Neuronal stem cell (in vitro differentiated cells): ENCODE data around the gene PCBP3.
A peak's percentile ranks its signal among the peaks of the same experiment; 100 is the strongest.

Experiments used
- DNase-seq: peaks from one replicate; pipeline ENCODE4 v3.0.0-alpha.2; 2013; ENCODE audit warnings: low spot score
- H2AFZ ChIP-seq: one replicate; pipeline ENCODE4 v1.6.1; 2013; ENCODE audit warnings: mild to moderate bottlenecking, low read length, inconsistent platforms
- H2AK5ac ChIP-seq: 2 replicates; pipeline ENCODE4 v1.6.1; 2013; ENCODE audit warnings: low read depth, mild to moderate bottlenecking, inconsistent platforms, low read length, moderate library complexity, mixed read lengths
- H2BK120ac ChIP-seq: 2 replicates; pipeline ENCODE4 v1.6.1; 2013; ENCODE audit warnings: low read depth, mild to moderate bottlenecking, inconsistent platforms, low read length, moderate library complexity, mixed read lengths
- H2BK12ac ChIP-seq: one replicate; pipeline ENCODE4 v1.6.1; 2013; ENCODE audit warnings: low read length, inconsistent platforms
- H2BK15ac ChIP-seq: 2 replicates; pipeline ENCODE4 v1.6.1; 2013; ENCODE audit warnings: mild to moderate bottlenecking, low read length, inconsistent platforms, mixed read lengths
- H2BK5ac ChIP-seq: one replicate; pipeline ENCODE4 v1.6.1; 2013; ENCODE audit warnings: inconsistent platforms, mild to moderate bottlenecking, low read length, moderate library complexity
- H3K14ac ChIP-seq: one replicate; pipeline ENCODE4 v1.6.1; 2013; ENCODE audit warnings: low read length, inconsistent platforms
- H3K18ac ChIP-seq: 2 replicates; pipeline ENCODE4 v1.6.1; 2013; ENCODE audit warnings: low read length, inconsistent platforms
- H3K23ac ChIP-seq: 2 replicates; pipeline ENCODE4 v1.6.1; 2013; ENCODE audit warnings: low read depth, mild to moderate bottlenecking, mixed read lengths, low read length, inconsistent platforms; ENCODE audit not compliant: poor library complexity
- H3K27ac ChIP-seq: replicated peaks from 3 replicates; pipeline ENCODE4 v1.5.1; 2013; ENCODE audit warnings: low read length, inconsistent platforms
- H3K27me3 ChIP-seq, 3 experiments: 2 replicates each; pipeline ENCODE4 v1.6.1; 2013; ENCODE audit warnings: low read length in 3 of 3, mild to moderate bottlenecking in 2 of 3, inconsistent platforms in 1 of 3, low read depth in 1 of 3, mixed read lengths in 1 of 3, moderate library complexity in 1 of 3; ENCODE audit not compliant: control insufficient read depth in 3 of 3, insufficient read depth in 3 of 3
- H3K36me3 ChIP-seq, 2 donors: replicated peaks in 1 of 2; 2 replicates each; pipeline ENCODE4 v1.6.1; 2013; ENCODE audit warnings: low read length in 2 of 2; ENCODE audit not compliant: control insufficient read depth in 2 of 2, insufficient read depth in 2 of 2
- H3K4ac ChIP-seq: 2 replicates; pipeline ENCODE4 v1.6.1; 2013; ENCODE audit warnings: inconsistent platforms, mild to moderate bottlenecking, low read length, moderate library complexity
- H3K4me1 ChIP-seq, 2 donors: 1 replicate in 1 of 2; 2 replicates in 1 of 2; pipeline ENCODE4 v1.6.1; 2013; ENCODE audit warnings: low read length in 2 of 2, low read depth in 1 of 2; ENCODE audit not compliant: control insufficient read depth in 2 of 2, insufficient read depth in 1 of 2
- H3K4me2 ChIP-seq: one replicate; pipeline ENCODE4 v1.6.1; 2013; ENCODE audit warnings: mild to moderate bottlenecking, low read length, inconsistent platforms; ENCODE audit not compliant: insufficient read depth, poor library complexity, severe bottlenecking
- H3K4me3 ChIP-seq, 2 donors: 2 replicates each; pipeline ENCODE4 v1.5.1; 2013; ENCODE audit warnings: low read length in 2 of 2, mild to moderate bottlenecking in 2 of 2, inconsistent platforms in 1 of 2, moderate library complexity in 1 of 2
- H3K79me1 ChIP-seq: one replicate; pipeline ENCODE4 v1.6.1; 2013; ENCODE audit warnings: low read depth, mild to moderate bottlenecking, inconsistent platforms, low read length, moderate library complexity
- H3K9ac ChIP-seq: one replicate; pipeline ENCODE4 v1.6.1; 2013; ENCODE audit warnings: mild to moderate bottlenecking, low read depth, low read length, inconsistent platforms; ENCODE audit not compliant: poor library complexity
- H3K9me3 ChIP-seq, 2 donors: replicated peaks in 1 of 2; 2 replicates each; pipeline versions ENCODE3 to v1.6.1; 2013; ENCODE audit warnings: low read length in 2 of 2, mild to moderate bottlenecking in 2 of 2, inconsistent platforms in 1 of 2, low read depth in 1 of 2, mixed read lengths in 1 of 2, moderate library complexity in 1 of 2; ENCODE audit not compliant: control insufficient read depth in 2 of 2, insufficient read depth in 1 of 2
- H4K8ac ChIP-seq: one replicate; pipeline ENCODE4 v1.6.1; 2013; ENCODE audit warnings: low read depth, mild to moderate bottlenecking, inconsistent platforms, low read length, moderate library complexity
- H4K91ac ChIP-seq: one replicate; pipeline ENCODE4 v1.6.1; 2013; ENCODE audit warnings: low read length, low read depth, mild to moderate bottlenecking, inconsistent platforms; ENCODE audit not compliant: poor library complexity
- WGBS, 2 donors: extraction: QIAGEN DNeasy Blood & Tissue Kit; methylation state at CpG; one replicate each; pipeline ENCODE4 v1.1.7; 2013; ENCODE audit warnings: missing lambda C conversion rate in 2 of 2, mixed read lengths in 1 of 2; ENCODE audit not compliant: insufficient read length in 2 of 2, insufficient replicate concordance in 1 of 2; ENCODE audit errors: extremely low coverage in 2 of 2; 5-methylcytosine and 5-hydroxymethylcytosine counted together

Gene PCBP3

DNA sequence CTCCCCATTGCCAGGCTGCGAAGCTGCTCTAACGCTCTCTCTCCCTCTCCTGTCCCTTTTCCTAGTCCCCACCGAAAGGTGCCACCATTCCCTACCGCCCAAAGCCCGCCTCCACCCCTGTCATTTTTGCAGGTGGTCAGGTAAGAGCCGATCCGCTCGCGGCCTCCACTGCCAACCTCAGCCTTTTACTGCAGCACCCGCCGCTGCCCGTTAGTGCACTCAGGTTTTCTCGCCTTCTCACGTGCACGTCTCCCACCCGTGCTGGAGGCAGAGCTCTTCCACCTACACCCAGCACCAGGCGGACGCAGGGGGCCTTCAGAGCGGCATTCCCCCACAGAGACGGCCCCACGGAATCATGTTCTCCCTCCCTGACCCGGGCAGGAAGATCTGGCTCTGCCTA is 270.4 kb downstream of the PCBP3 start:
- Histone ChIP-seq H3K79me1 (peaks cover under 1% of the 10 kb centered on the region), H3K9me3 (no peaks in the 10 kb centered on the region), H3K18ac (no peak overlapping the region), H3K23ac (no peak overlapping the region), H4K8ac (no peak overlapping the region), H2BK12ac (no peak overlapping the region), H3K14ac (no peak overlapping the region), H3K36me3 (no peaks in the 10 kb centered on the region), H2AFZ (no peak overlapping the region), H4K91ac (no peak overlapping the region), H3K4ac (no peak overlapping the region), H2AK5ac (no peak overlapping the region), H2BK15ac (no peak overlapping the region), H3K4me3 (no peak overlapping the region), H2BK5ac (no peak overlapping the region), H3K27me3 (peaks cover 0 to 37% (median 0%) of the 10 kb centered on the region in 3 experiments), H2BK120ac (no peak overlapping the region), H3K9ac (no peak overlapping the region), H3K4me1 (peaks cover 0 to 5% of the 10 kb centered on the region in 2 donors), H3K27ac (no peak overlapping the region), H3K4me2 (no peak overlapping the region)
- no peak for DNase-seq
- WGBS, 2 donors = no CpG with 5 or more reads among the region's 22 CpGs

DNA sequence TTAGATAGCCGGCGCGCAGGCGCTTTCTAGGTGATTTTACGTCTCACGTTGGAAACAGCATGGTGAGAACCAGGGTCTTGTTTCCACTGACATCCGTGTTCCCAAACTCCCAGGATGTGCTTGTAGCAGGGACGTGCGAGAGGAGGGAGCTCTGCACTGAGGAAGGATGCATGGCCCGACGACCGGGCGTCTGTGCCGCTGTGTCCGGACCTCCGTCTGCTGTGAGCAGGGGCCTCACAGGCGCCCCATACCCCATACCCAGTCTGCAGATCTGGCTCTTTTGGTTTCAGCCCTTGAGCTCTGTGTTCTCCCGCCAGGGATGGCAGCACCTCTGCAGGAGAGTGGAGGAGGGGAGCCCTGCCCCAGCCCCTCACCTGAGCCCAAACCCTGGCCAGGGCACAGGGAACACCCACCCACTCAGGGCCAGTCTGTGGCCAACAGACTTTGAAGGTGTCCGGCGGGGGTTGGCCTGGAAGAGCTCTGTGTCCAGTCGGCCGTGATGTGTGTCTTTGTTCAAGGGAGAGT is 270.9 kb downstream of the PCBP3 start:
- no peak overlapping the region for H4K91ac ChIP-seq

DNA sequence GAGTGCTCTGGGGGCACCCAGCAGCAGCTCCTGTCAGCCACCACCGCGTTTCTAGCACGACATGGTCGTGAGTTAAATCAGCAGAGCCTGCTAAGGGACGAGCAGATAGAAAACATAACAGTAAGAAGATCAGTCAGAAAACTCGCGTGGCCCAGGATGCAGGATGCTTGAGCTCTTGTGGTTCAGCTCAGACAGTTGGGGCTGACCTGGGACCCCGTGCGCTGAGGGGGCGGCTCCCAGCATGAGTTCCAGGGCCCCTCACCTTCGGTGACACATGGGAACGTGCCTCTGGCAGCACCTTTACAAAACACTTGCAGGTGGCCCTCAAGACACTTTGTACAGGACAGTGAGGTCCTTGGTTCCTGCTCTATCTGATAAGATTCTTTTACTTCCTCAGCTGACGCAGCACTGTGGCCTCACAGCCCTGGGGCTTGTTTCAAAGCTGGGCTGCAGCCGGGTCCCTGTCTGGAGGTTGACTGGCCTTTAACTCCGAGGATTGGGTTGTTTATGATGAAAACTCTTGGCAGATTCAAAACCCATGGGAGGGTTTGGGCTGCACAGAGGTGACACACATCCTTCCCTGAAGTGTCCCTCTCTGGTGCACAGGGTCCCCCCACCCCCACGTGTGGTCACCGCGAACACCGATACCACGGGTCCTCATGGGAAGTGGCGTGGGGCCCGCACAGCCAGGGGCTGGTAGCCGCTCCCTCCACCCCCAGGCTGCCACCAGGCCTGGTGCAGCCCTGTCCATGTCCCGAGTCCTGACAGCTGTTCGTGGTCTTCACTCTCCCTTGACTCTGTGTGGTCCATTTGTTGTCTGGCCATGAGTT is 272.7 kb downstream of the PCBP3 start:
- H3K27me3 ChIP-seq = peaks cover 0 to 41% (median 0%) of the 10 kb centered on the region in 3 experiments
- no peak overlapping the region for H3K4me3 ChIP-seq
- H2BK12ac ChIP-seq = no peak overlapping the region
- H3K14ac ChIP-seq = no peak overlapping the region
- peak overlapping the region; percentile 31 for H2AK5ac ChIP-seq
- no peak overlapping the region for H3K18ac ChIP-seq
- H3K23ac ChIP-seq = peak overlapping the region; percentile 60
- no peaks in the 10 kb centered on the region for H3K79me1 ChIP-seq
- no peak overlapping the region for H2AFZ ChIP-seq
- WGBS, 2 donors = no CpG with 5 or more reads among the region's 25 CpGs
- H3K4ac ChIP-seq = no peak overlapping the region
- no peaks in the 10 kb centered on the region for H3K36me3 ChIP-seq
- no peak overlapping the region for H3K27ac ChIP-seq
- H2BK15ac ChIP-seq = no peak overlapping the region
- H3K9ac ChIP-seq = peak overlapping the region; percentile 34
- no peak overlapping the region for H4K91ac ChIP-seq
- H3K4me2 ChIP-seq = no peak overlapping the region
- no peak overlapping the region for H2BK5ac ChIP-seq
- H3K4me1 ChIP-seq = peaks cover 0 to 5% of the 10 kb centered on the region in 2 donors
- no peaks in the 10 kb centered on the region for H3K9me3 ChIP-seq
- DNase-seq = no peak
- H4K8ac ChIP-seq = no peak overlapping the region
- no peak overlapping the region for H2BK120ac ChIP-seq

More for the DNA sequence above, 270.9 kb downstream of the PCBP3 start:
- peaks cover 0 to 5% of the 10 kb centered on the region in 2 donors for H3K4me1 ChIP-seq
- H2BK15ac ChIP-seq = no peak overlapping the region
- H3K4me3 ChIP-seq = no peak overlapping the region
- no peak overlapping the region for H2BK120ac ChIP-seq
- H3K27me3 ChIP-seq = peaks cover 0 to 37% (median 0%) of the 10 kb centered on the region in 3 experiments
- no peak overlapping the region for H3K14ac ChIP-seq
- peak overlapping the region; percentile 7 for H3K23ac ChIP-seq
- no peaks in the 10 kb centered on the region for H3K9me3 ChIP-seq
- no peak overlapping the region for H3K18ac ChIP-seq
- no peak overlapping the region for H3K4ac ChIP-seq
- no peak overlapping the region for H3K9ac ChIP-seq
- H4K8ac ChIP-seq = no peak overlapping the region
- no CpG with 5 or more reads among the region's 22 CpGs for WGBS, 2 donors
- H3K36me3 ChIP-seq = no peaks in the 10 kb centered on the region
- no peak overlapping the region for H2BK5ac ChIP-seq
- H3K4me2 ChIP-seq = no peak overlapping the region
- H2BK12ac ChIP-seq = no peak overlapping the region
- H2AK5ac ChIP-seq = no peak overlapping the region
- no peak for DNase-seq
- no peak overlapping the region for H2AFZ ChIP-seq
- H3K79me1 ChIP-seq = no peaks in the 10 kb centered on the region
- H3K27ac ChIP-seq = no peak overlapping the region

DNA sequence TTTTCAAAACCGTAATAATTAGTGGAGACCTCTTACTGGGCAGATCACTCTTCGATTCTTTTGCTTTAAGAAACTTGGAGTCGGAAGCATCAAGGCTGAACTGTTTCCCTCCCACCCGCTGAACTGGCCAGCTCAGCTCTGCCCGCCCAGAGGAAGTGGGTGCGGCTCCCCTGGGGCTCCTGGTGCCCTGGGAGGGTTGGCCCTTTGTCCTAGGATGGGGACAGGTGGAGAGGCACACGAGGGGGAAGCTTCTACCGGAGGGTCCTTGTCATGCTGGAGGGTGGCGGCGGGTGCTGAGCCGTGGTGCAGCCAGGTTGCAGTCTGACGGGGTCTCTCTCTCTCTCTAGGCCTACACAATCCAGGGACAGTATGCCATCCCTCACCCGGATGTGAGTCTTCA is 273.7 kb downstream of the PCBP3 start:
- Histone ChIP-seq H3K23ac (no peak overlapping the region), H3K36me3 (no peaks in the 10 kb centered on the region), H3K4me2 (no peak overlapping the region), H3K4ac (no peak overlapping the region), H3K9ac (no peak overlapping the region), H2BK120ac (no peak overlapping the region), H3K27me3 (peaks cover 0 to 36% (median 0%) of the 10 kb centered on the region in 3 experiments), H2AK5ac (no peak overlapping the region), H3K79me1 (no peaks in the 10 kb centered on the region), H3K4me3 (no peak overlapping the region), H2BK5ac (no peak overlapping the region), H4K8ac (no peak overlapping the region), H2BK12ac (no peak overlapping the region), H3K9me3 (no peaks in the 10 kb centered on the region), H3K27ac (no peak overlapping the region), H3K18ac (no peak overlapping the region), H3K14ac (no peak overlapping the region), H4K91ac (no peak overlapping the region), H2AFZ (no peak overlapping the region), H3K4me1 (peaks cover 0 to 5% of the 10 kb centered on the region in 2 donors), H2BK15ac (no peak overlapping the region)
- no CpG with 5 or more reads among the region's 13 CpGs for WGBS, 2 donors
- DNase-seq = no peak
